ENCODE data around the gene CIITA.
"Not testable (repeated sequence)": the region's sequence is repeated elsewhere in the genome, so short reads cannot be mapped to it uniquely, and the experiment has no call there.

Gene CIITA, protein sequence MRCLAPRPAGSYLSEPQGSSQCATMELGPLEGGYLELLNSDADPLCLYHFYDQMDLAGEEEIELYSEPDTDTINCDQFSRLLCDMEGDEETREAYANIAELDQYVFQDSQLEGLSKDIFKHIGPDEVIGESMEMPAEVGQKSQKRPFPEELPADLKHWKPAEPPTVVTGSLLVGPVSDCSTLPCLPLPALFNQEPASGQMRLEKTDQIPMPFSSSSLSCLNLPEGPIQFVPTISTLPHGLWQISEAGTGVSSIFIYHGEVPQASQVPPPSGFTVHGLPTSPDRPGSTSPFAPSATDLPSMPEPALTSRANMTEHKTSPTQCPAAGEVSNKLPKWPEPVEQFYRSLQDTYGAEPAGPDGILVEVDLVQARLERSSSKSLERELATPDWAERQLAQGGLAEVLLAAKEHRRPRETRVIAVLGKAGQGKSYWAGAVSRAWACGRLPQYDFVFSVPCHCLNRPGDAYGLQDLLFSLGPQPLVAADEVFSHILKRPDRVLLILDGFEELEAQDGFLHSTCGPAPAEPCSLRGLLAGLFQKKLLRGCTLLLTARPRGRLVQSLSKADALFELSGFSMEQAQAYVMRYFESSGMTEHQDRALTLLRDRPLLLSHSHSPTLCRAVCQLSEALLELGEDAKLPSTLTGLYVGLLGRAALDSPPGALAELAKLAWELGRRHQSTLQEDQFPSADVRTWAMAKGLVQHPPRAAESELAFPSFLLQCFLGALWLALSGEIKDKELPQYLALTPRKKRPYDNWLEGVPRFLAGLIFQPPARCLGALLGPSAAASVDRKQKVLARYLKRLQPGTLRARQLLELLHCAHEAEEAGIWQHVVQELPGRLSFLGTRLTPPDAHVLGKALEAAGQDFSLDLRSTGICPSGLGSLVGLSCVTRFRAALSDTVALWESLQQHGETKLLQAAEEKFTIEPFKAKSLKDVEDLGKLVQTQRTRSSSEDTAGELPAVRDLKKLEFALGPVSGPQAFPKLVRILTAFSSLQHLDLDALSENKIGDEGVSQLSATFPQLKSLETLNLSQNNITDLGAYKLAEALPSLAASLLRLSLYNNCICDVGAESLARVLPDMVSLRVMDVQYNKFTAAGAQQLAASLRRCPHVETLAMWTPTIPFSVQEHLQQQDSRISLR

DNA sequence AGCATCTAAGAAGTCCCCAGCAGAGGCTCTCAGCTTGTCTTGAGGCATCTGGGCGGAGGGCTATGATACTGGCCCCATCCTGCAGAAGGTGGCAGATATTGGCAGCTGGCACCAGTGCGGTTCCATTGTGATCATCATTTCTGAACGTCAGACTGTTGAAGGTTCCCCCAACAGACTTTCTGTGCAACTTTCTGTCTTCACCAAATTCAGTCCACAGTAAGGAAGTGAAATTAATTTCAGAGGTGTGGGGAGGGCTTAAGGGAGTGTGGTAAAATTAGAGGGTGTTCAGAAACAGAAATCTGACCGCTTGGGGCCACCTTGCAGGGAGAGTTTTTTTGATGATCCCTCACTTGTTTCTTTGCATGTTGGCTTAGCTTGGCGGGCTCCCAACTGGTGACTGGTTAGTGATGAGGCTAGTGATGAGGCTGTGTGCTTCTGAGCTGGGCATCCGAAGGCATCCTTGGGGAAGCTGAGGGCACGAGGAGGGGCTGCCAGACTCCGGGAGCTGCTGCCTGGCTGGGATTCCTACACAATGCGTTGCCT lies at the start of gene CIITA:
Gene CIITA (plus strand): TSS at position 404 of the 543 bp plus-strand sequence. CDS start 129 bp downstream, at position 533.
- DNase-seq (ENCODE audit: low read depth) = no peak

DNA sequence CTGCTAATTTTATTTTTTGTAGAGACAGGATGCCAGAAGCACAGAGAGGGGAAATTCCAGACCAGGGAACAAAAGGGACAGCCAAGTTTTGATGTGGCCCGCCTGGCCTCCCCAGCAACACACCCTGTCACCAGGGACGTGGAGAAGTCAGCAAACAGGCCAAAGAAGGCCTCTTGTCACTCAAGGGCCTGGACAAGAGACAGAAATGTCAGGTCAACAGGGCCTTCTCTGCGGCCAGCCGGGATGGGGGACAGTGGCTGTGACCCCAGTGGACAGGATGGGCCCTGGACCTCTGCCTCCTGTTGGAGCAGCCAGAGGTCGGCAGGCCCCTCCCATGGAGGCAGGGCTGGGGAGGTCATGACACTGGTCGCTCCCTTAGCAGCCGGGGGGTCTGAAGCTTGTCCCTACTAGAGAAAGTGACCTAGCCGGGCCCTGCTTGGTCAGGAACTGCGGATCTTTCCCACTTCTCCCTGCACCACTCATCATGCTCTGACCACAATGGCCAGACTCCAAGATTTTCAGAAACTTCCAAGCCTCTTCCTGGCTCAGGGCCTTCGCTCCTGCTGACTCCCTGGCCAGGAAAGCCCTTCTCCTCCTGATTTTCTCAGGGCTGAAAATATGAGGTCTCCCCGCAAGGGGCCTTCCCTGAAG lies 49.2 kb upstream of the CIITA start:
- DNase-seq (ENCODE audit: low read depth) = no peak

DNA sequence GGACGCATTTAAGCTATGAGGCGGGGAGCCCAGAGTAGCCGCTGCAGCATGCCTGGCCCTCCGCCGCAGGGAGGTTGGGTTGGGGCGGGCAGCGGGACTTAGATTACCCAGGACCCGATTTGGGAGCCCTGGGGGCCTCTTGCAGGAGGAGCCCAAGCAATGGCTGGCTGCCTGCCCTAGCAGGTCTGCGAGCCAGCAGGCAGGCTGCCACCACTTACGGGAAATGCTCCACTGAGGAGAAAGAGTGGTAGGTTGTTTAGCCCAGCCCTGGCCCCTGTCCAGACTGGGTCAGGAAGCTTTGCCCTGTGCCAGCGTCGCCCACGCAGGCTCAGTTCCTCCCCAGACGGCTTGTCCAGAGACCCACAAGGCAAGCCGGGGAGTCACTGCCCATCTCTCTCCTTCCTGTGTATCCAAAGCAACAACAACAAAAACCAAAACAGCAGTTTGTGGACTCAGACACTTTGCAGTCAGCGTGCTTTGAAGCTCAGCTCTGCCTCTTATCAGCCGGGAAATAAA lies 48.1 kb upstream of the CIITA start:
- DNase-seq (ENCODE audit: low read depth) = no peak

DNA sequence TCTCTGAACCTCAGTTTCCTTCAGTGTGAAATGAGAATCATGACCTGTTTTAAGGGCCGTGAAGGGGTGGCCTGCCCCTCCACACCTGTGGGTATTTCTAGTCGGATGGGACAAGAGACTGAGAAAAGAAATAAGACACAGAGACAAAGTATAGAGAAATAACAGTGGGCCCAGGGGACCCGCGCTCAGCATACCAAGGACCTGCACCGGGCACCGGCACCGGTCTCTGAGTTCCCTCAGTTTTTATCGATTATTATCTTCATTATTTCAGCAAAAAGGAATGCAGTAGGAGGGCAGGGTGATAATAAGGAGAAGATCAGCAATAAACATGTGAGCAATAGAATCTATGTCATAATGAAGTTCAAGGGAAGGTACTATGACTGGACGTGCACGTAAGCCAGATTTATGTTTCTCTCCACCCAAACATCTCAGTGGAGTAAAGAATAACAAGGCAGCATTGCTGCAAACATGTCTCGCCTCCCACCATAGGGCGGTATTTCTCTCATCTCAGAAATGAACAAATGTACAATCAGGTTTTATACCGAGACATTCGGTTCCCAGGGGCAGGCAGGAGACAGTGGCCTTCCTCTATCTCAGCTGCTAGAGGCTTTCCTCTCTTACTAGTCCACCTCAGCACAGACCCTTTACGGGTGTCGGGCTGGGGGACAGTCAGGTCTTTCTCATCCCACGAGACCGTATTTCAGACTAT lies 47.5 kb upstream of the CIITA start:
- not testable (repeated sequence) for DNase-seq (ENCODE audit: low read depth)

DNA sequence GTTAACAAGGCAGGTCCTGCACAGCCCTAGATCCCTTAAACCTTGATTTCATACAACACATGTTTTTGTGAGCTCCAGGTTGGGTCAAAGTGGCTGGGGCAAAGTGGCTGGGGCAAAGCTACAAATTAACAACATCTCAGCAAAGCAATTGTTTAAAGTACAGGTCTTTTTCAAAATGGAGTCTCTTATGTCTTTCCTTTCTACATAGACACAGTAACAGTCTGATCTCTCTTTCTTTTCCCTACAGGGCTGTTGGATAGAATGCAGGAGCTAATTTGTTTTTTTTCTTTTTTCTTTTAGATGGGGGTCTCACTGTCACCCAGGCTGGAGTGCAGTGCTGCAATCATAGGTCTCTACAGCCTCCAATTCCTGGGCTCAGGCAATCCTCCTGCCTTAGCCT lies 46.8 kb upstream of the CIITA start:
- not testable (repeated sequence) for DNase-seq (ENCODE audit: low read depth)

DNA sequence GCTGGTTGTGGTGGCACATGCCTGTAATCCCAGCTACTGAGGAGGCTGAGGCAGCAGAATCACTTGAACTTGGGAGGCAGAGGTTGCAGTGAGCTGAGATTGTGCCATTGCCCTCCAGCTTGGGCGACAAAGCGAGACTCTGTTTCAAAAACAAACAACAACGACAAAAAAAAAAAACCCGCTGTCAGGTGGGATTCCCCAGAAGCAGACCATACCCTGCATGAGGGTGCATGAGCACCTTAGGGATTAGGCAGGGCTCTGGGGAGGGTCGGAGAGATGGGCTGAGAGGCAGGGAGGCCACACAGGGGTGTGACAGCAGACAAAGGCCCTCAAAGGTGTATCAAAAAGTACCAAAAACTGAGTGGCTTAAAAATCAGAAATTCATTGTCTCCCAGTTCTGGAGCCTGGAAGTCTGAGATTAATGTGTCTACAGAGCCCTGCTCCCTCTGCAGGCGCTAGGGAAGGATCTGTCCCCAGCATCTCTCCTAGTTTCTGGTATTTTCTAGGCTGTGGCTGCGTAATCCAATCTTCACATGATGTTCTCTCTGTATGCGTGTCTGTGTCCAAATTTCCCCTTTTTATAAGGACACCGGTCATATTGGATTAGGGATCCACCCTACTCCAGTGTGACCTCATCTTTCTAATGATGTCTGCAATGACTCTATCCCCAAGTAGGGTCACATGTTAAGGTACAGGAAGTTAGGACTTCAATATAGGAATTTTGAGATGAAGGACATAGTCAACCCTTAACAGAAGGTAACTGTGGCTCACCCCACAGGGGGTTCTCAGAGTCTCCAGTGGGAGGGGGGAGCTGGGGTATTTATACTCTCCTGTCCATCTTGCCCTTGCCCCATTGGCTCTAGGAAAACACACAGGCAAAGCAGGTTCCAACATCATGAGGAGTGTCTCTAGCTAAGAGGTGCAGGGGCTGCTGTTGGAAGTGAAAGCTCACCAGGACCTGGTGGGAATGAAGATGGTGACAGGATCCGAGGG lies 44.8 kb upstream of the CIITA start:
- no peak for DNase-seq (ENCODE audit: low read depth)

DNA sequence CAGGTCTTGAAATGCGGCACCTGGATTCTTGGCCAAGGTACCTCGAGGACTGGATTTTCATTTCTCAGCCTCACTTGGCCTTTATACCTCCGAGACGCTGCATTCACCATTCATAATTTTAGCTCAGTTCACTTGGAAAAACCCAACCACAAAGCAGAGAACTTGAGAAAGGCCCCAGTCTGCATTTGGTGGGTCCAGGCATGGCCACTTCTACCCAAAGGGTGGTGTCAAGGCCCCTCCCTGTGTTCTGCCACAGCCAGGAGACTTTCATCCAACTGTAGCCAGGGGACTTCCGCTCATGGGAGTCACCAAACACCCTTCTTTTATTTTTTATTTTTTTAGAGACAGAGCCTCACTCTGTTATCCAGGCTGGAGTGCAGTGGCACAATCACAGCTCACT lies 43.7 kb upstream of the CIITA start:
- no peak for DNase-seq (ENCODE audit: low read depth)

DNA sequence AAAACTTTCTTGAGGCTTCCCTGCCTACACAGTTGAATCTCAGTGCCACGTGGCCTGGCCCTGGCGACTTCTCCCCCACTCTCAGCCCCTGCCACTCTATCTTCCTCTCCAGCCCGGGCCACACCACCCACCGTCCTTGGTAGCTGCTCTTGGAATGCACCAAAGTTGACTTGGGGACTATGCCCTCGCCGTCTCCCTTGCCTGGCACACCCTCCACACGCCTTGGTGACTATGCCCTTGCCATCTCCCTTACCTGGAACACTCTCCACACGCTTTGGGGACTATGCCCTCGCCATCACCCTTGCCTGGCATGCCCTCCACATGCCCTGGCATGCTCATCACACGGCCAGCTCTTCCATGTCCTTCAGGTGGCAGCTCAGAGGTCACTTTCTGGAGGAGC lies 42.9 kb upstream of the CIITA start:
- DNase-seq (ENCODE audit: low read depth) = no peak

DNA sequence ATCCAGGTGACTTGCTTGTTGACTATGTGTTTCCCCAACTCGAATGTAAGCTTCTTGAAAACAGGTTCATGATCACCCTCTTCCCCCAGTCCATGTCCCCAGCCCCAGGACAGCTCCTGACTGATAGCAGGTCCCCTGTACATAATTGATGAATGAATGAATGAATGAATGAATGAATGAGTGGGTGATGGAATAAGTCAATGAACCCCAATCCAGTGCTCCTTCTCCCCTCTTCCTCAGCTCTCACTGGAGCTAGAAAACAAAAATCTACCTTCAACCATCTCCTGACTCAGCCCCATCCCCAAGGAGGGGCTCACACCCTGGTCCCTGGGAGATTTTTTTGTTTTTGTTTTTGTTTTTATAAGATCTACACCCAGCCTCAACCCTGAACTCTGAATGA lies 42.2 kb upstream of the CIITA start:
- DNase-seq (ENCODE audit: low read depth) = no peak

DNA sequence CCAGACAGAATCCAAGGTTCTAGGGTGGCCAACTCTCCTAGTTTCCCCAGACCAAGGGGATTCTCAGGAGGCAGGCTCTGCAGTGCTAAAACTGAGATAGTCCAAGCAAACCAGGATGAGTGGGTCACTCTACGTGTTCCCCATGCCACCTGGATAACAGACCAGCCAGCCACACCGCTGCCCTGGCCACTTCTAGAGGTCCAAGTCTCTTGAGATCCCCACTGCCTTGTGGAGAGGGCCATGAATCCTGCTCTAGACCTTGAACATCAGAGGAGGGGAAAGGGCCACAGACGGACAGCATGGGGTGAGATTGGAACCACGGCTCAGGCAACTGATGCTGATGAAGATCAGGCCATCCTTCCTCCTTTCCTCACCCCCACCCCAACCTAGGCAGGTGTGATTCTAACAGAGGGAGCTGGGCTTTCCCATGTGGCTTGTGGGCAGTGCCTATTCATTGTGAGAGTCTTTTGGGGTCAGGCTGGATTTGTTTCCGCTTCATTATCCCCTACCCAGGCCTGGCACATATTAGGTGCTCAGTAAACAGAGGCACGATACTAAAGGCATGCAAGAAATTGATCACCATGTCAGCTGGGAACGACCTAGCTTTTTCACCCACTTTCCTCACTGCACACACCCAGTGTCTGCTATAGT lies 41.6 kb upstream of the CIITA start:
- no peak for DNase-seq (ENCODE audit: low read depth)

DNA sequence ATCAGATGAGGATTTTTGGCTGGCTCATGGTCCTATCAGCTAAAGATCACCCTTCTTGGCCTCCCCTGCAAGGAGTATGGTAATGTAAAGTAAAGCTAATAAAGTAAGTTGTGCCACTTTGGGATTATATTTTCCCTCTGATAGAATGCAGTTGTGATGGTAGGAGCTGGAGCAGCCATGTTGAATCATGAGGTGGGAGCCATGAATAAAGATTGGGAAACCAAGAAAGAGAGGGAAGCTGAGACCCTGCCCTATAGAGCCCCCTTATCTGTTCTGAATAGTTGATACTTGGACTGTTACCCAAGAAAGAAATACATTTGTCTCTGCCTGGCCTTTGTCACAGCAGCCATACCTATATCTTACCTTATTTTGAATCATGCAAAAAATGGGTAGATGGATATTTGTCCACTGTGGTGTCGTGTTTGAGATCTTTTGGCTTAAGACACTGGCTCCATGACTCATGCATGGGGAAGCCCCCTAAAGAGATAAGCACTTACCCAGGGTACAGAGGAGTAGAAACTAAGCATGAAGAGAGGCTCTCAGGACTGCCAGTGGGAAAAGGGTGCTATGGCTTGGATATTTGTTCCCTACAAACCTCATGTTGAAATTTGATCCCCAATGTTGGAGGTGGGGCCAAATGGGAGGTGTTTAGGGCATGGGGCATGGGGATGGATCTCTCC lies 40.7 kb upstream of the CIITA start:
- DNase-seq (ENCODE audit: low read depth) = no peak

DNA sequence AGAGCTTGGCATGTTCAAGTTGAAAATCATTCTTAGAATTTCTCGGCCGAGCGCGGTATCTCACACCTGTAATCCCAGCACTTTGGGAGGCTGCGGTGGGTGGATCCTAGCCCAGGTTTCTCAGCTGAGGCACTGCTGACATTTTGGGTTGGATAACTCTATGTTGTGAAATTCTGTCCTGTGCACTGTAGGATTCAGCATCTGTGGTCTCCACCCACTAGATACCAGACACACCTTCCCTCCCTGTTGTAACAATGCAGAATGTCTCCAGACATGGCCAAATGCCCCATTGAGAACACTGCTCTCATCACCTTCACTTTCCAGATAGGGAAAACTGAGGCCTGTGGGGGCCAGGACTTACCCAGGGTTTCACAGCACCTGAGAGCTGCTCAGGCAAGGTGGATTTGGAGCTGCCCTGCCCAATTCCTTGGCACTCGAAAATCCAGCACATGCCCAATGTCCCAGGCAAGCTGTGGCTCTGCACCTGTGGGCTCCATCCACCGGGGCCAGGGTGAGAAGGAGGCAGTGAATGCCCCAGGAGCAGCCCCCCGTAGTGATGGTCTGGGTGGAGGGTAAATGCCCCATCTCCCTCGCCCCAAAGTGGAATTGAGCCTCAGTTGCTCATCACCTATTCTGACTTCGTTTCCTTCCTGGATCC lies 38.3 kb upstream of the CIITA start:
- no peak for DNase-seq (ENCODE audit: low read depth)

DNA sequence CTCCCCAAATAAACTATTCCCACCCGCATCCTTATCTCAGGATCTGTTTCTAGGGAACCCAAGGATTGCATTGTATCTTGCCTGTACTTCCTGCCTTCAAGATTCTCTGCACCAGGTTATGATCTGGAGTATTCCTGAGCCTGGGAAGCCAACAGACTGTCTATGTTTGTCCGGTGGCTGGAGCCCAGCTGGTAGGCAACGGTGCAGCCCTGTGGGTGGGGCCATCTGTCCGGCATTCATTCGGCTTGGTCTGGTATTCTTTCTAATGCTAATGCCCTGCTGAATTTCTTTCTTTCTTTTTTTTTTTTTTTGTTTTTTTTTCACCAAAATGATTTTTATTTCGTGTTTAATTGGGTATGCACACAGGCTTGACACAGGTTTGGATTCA lies 37.7 kb upstream of the CIITA start:
- DNase-seq (ENCODE audit: low read depth) = no peak

DNA sequence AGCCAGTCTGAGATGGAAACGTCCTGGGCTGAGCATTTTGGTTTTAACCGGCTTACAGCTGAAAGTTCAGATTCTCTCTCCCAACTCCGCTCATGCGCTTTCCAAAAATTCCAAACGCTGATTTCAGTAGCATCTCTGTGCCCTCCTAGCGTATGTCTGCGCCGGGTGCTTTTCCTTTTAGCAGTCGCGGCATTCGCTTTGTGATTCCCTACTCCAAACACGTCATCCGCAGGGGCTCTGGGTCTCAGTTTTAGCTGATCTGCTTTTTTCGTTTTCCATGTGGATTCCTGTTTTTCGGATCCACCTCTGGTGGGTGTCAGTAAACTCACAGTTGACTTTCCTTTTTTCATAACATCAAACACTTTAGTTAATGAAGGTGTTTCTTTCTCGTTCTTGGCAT lies 36.3 kb upstream of the CIITA start:
- DNase-seq (ENCODE audit: low read depth) = no peak

DNA sequence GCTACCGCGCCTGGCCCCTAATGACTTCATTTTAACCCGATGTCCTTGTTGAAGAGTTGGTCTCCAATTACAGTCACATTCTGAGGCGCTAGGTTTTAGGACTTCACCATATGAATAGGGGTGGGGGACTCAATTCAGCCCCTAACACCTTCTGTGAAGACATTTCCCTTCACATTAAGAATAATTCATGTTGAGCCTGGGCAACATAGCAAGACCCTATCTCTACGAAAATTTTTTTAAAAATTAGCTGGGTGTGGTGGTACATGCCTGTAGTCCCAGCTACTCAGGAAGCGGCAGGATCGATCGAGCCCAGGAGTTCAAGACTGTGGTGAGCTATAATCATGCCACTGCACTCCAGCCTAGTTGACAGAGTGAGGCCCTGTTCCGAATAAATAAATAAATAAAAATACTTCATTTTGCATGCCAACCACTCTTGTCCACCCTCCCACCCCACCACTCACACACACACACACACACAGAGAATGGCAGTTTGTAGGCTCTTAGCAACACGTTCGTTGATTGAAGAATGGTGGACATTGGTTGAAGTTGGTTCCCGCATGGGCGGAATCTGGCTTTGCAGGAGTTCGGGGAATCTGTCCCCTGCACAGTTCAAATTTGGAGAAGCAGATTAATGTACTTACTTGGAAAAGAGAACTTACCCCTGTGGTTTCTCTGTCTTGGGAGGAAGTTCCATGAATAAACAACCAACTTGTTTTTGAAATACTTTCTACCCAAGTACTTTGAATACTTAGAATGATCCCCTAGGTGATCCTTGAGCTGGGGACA lies 30.6 kb upstream of the CIITA start:
- no peak for DNase-seq (ENCODE audit: low read depth)

DNA sequence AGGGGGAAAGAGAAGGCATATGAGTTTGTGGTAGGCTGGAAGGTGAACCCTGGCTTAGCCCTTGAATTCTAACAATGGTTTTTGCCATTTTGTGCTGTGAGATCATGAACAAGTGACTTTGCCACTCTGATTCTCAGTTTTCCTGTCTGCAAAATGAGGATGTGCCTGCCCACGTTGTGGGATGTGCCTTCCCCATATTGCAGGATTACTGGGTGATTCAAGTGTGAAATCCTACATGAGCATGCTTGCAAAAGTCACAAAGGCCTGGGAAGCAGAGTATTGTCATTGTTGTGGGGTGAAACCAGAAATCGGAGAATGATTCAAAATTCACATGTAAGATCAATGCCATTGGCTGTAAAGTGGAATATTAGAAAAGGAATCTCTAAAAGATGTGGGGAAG lies 29.8 kb upstream of the CIITA start:
- no peak for DNase-seq (ENCODE audit: low read depth)

DNA sequence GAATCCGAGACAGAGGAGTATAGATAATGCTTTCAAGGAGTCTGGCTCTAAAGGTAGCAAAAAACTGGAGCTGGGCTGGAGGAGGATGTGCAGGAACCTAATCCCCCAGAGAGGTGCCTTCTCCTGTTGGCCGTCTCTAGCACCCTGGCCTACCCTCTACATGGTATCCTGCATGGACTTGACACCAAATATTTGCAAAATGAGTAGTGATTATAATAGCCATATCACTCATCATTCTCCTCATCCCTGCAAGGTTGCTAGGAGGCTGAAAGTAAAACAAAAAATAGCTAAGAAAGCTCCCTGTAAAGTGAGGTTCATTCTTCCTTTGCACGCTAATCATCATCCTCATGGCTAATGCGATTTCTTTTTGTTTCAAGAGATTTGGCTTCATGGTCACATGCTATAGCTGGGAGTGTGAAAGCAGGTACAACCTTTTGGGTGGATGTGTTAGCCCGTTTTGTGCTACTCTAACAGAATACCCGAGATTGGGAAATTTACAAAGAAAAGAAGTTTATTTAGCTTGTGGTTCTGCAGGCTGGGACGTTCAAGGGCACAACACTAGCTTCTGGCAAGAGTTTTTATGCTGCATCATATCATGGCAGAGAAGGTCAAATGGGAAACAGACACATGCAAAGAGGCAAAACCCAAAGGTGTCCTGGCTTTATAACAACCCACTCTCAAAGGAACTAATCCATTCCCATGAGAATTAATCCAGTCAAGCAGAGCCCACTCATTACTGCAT lies 27.1 kb upstream of the CIITA start:
- no peak for DNase-seq (ENCODE audit: low read depth)
